ENCODE data around the gene ALPG. TPM values are rescaled to one million over a fixed set of nuclear protein-coding genes. Genes with fewer than 3 reads are reported as not detected.
"Not testable (repeated sequence)": the region's sequence is repeated elsewhere in the genome, so short reads cannot be mapped to it uniquely, and the experiment has no call there.

The ALPG gene
- total RNA-seq, 1 experiment from 2014 or later: 1.2 TPM

DNA sequence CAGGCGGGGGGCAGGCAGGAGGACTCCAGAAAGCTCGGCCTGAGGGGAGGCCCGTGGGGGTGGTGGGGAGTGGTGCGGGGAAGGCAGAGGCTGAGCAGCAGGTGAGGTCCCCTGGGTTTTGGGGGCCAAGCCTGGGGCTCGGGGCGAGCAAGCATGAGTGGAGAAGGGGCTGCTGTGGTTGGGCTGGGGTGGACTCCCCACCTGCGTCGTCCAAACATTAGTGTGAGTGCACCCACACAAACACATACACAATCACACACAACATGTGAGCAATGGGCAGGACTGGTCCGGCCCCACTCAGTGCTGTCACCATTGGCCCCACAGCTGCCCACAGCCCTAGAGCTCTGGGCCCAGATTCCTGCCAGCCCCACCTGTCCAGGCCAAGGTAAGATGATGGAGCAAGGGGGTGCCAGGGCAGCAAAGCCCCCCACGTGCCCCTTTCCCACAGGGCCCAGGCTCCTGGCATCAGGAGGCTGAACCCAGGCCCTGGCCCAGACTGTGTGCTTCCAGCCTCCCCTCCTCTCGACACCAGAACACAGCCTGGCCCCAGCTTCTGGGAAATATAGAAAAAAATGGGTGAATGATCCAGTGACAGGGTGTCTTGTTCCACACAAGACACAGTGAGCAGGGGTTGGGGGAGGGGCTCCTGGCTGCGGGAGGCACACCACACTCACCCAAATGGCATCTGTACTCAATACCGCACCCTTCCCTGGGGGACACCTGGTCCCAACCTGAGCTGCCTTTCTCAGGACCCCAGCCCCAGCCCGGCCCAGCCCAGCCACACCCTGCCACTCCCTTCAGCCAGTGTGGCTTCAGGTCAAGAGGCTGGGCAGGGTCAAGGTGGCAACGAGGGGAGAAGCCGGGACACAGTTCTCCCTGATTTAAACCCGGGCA is 28.6 kb upstream of the ALPG start:
- Mint-ChIP-seq H3K9me3 (no peaks in the 10 kb centered on the region), H3K27me3 (ENCODE audit: low read depth) (peaks cover 12% of the 10 kb centered on the region), H3K4me3 (no peak overlapping the region), H3K36me3 (no peaks in the 10 kb centered on the region), H3K27ac (no peak overlapping the region), H3K4me1 (peaks cover 19% of the 10 kb centered on the region)
- CTCF ChIA-PET: interaction anchor here (0.7 to 6.1 kb wide), 3 partner anchors 11 to 61 kb away, joined by 3 to 48 read pairs (median 3); no protein-coding TSS in a partner anchor
- DNase-seq (ENCODE audit: low spot score): peak; percentile 12
- POLR2A ChIA-PET: no interaction called here
- no peak for ATAC-seq
- TF ChIP-seq STAT6 (CRISPR knock-in tag; conservative IDR thresholded peaks at IDR 0.05; ENCODE audit: low read depth) (no peak), EMX1 (CRISPR knock-in tag; IDR thresholded peaks at IDR 0.05) (no peak), AR (CRISPR knock-in tag; IDR thresholded peaks at IDR 0.05) (no peak), ZNF219 (CRISPR knock-in tag; IDR thresholded peaks at IDR 0.05; ENCODE audit: borderline replicate concordance) (no peak), KAT7 (CRISPR knock-in tag; IDR thresholded peaks at IDR 0.05; ENCODE audit: borderline replicate concordance) (no peak), ZNF121 (CRISPR knock-in tag; IDR thresholded peaks at IDR 0.05) (no peak), ATF2 (CRISPR knock-in tag; IDR thresholded peaks at IDR 0.05; ENCODE audit: borderline replicate concordance, low read depth) (no peak), ZBTB43 (CRISPR knock-in tag; IDR thresholded peaks at IDR 0.05) (no peak)
- TF ChIP-seq, protein P1, sequence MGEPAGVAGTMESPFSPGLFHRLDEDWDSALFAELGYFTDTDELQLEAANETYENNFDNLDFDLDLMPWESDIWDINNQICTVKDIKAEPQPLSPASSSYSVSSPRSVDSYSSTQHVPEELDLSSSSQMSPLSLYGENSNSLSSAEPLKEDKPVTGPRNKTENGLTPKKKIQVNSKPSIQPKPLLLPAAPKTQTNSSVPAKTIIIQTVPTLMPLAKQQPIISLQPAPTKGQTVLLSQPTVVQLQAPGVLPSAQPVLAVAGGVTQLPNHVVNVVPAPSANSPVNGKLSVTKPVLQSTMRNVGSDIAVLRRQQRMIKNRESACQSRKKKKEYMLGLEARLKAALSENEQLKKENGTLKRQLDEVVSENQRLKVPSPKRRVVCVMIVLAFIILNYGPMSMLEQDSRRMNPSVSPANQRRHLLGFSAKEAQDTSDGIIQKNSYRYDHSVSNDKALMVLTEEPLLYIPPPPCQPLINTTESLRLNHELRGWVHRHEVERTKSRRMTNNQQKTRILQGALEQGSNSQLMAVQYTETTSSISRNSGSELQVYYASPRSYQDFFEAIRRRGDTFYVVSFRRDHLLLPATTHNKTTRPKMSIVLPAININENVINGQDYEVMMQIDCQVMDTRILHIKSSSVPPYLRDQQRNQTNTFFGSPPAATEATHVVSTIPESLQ (CRISPR knock-in tag; IDR thresholded peaks at IDR 0.05): no peak

DNA sequence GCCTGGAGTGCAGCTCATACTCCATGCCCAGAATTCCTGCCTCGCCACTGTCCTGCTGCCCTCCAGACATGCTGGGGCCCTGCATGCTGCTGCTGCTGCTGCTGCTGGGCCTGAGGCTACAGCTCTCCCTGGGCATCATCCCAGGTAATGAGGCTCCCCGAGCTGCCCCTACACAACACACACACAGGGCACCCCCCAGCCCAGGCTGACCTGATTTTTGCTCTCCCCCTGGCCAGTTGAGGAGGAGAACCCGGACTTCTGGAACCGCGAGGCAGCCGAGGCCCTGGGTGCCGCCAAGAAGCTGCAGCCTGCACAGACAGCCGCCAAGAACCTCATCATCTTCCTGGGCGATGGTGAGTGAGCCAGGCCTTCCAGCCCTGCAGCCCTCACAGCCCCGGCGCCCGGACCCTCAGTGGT is 27.9 kb upstream of the ALPG start, which contains the start of gene ALPP:
ALPP (plus strand) TSS at position 17 of the 417 bp plus-strand sequence; CDS start at position 69, 52 bp downstream.
- POLR2A ChIA-PET: not testable (repeated sequence)

GRCh38 chr2:232379610-232380590 is 26.7 kb upstream of the ALPG start:
- CTCF ChIA-PET: interaction anchor here (1.3 to 6.1 kb wide), 2 partner anchors 13 to 57 kb away, joined by 3 to 48 read pairs; no protein-coding TSS in a partner anchor
- H3K4me1 Mint-ChIP-seq, H3K4me3 Mint-ChIP-seq, POLR2A ChIA-PET, H3K9me3 Mint-ChIP-seq, H3K36me3 Mint-ChIP-seq, ATAC-seq, H3K27ac Mint-ChIP-seq: not testable (repeated sequence)
- DNase-seq (ENCODE audit: low spot score): peak; percentile 10
- H3K27me3 Mint-ChIP-seq (ENCODE audit: low read depth): peaks cover 28% of the 10 kb centered on the region

More for the DNA sequence above, 27.9 kb upstream of the ALPG start, which contains the start of gene ALPP:
- H3K36me3 Mint-ChIP-seq; H3K4me3 Mint-ChIP-seq; DNase-seq (ENCODE audit: low spot score); H3K27ac Mint-ChIP-seq; ATAC-seq; H3K9me3 Mint-ChIP-seq: not testable (repeated sequence)
- Mint-ChIP-seq H3K4me1 (peaks cover 19% of the 10 kb centered on the region), H3K27me3 (ENCODE audit: low read depth) (peaks cover 19% of the 10 kb centered on the region)
- CTCF ChIA-PET: interaction anchor here (1.3 to 6.1 kb wide), 2 partner anchors 12 to 58 kb away, joined by 3 to 48 read pairs; no protein-coding TSS in a partner anchor

GRCh38 chr2:232381204-232382031 is 25.2 kb upstream of the ALPG start:
- DNase-seq (ENCODE audit: low spot score) (peak; percentile 52), ATAC-seq (peak; percentile 59)

More at GRCh38 chr2:232381204-232382031, 25.2 kb upstream of the ALPG start:
- H3K4me3 Mint-ChIP-seq, POLR2A ChIA-PET, H3K9me3 Mint-ChIP-seq, H3K27ac Mint-ChIP-seq, CTCF ChIA-PET, H3K36me3 Mint-ChIP-seq, H3K4me1 Mint-ChIP-seq: not testable (repeated sequence)
- peaks cover 43% of the 10 kb centered on the region for H3K27me3 Mint-ChIP-seq (ENCODE audit: low read depth)

Data from WTC11 (cell line).